ENCODE data around the gene NTMT2.

GRCh38 chr1:170155055-170155454 lies 9.3 kb downstream of the NTMT2 start:
- TF ChIP-seq CTCF (tag by site-specific recombination; IDR thresholded peaks at IDR 0.05) (no peak), ZBTB17 (tag by site-specific recombination; IDR thresholded peaks at IDR 0.05) (no peak), KLF16 (tag by site-specific recombination; IDR thresholded peaks at IDR 0.05) (no peak), REST (tag by site-specific recombination; IDR thresholded peaks at IDR 0.05) (no peak), ELK4 (IDR thresholded peaks at IDR 0.05; ENCODE audit: borderline replicate concordance, low read depth, low read length) (no peak), ZNF10 (tag by site-specific recombination; IDR thresholded peaks at IDR 0.05) (no peak), ZNF776 (tag by site-specific recombination; IDR thresholded peaks at IDR 0.05; ENCODE audit: borderline replicate concordance) (no peak), ZNF473 (tag by site-specific recombination; IDR thresholded peaks at IDR 0.05) (no peak), PATZ1 (tag by site-specific recombination; IDR thresholded peaks at IDR 0.05) (no peak)
